ENCODE results near the gene TNRC6C. TPM values are rescaled to one million over a fixed set of nuclear protein-coding genes. Genes with fewer than 3 reads are reported as not detected.
A peak's percentile ranks its signal among the peaks of the same experiment; 100 is the strongest.
"Not testable (repeated sequence)": the region's sequence is repeated elsewhere in the genome, so short reads cannot be mapped to it uniquely, and the experiment has no call there.

Gene TNRC6C
- polyA plus RNA-seq, 4 donors, result 12.7 to 16.2 (median 13.7) TPM

- DNase-seq (ENCODE audit: low read depth in 4 of 4, low spot score in 3 of 4), result no peak
These were observed 3.2 kb downstream of the TNRC6C start for GRCh38 chr17:77961741-77962140.

- no peak for DNase-seq (ENCODE audit: low read depth in 4 of 4, low spot score in 3 of 4)
These were observed 3.8 kb downstream of the TNRC6C start for GRCh38 chr17:77962348-77962747.

DNA sequence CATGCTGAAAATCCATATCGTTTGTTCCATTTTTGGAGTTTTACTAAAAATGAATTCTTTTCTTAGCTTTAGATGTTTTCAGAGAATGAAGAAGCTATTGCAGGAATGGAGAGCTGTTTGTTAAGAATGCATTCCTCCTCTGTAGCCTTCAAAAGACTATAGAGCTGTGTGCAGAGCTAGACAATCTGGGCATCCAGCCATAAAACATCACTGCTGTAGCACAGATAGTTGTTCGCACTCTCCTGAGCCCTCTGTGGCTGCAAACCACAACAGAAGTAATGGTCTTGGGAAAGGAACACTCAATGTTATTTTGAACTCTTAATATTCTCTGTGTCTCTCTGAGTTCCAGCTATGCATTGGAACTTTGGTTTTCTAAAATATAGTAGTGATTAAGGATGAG is 4.9 kb downstream of the TNRC6C start:
- DNase-seq (ENCODE audit: low read depth in 4 of 4, low spot score in 3 of 4), result peak in 3 of 4 donors; percentile 31 to 43 (median 40)

DNA sequence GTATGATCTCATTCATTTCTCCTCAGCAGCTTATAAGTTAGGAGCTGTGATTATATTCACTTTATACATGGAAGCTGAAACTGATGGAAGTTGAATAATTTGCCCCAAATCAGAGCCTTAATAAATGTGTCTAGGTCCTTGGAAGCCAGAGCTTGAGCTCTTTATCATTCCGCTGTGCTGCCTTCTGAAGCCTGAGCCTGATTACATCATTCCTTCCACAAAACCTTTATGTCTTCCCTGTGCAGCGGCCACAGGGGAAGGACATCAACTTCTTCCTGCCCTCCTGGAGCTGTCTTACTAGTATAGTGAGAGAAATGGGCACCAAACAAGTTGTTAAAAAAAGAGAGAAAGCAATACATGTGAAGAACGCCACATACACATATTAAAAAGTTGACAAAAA is 6.8 kb downstream of the TNRC6C start:
- DNase-seq (ENCODE audit: low read depth in 4 of 4, low spot score in 3 of 4), result no peak

DNA sequence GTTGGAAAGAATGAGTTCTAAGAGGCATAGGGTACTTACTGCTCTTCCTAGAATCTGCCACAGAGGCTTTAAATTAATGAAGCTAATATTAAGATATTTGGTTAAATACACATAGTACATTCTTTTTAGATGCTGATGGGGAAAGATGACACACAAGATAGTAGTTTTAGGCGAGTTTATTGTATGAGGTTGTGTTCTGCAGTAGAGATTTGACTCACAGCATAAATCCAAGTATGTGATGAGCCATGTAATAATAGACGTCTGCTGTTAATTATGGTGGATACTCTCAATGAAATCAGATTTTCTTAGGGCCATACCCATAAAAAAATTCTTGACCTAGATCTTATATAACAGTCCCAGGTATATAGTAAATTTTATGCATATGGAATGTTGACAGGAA is 8.0 kb downstream of the TNRC6C start:
- DNase-seq (ENCODE audit: low read depth in 4 of 4, low spot score in 3 of 4), result no peak

- DNase-seq (ENCODE audit: low read depth in 4 of 4, low spot score in 3 of 4), result no peak
These were observed 10.3 kb downstream of the TNRC6C start for GRCh38 chr17:77968788-77969187.

- DNase-seq (ENCODE audit: low read depth in 4 of 4, low spot score in 3 of 4), result not testable (repeated sequence)
These were observed 13.8 kb downstream of the TNRC6C start for GRCh38 chr17:77972271-77972670.

DNA sequence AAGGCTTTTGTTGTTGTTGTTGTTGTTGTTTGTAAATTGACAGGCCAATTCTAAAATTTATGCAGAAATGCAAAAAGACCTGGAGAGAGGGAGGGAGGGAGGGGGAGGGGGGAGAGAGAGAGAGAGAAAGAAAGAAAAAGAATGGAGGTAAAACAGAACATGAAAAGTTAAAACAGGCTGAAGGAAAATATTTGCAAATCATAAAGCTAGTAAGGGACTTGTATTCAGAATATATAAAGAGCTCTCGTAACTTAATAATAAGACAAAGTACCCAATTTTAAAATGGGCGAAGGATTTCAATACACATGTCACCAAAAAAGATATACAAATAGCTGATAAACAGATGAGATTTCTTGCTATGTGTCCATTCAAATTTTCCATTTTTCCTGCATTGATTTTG is 15.4 kb downstream of the TNRC6C start:
- no peak for DNase-seq (ENCODE audit: low read depth in 4 of 4, low spot score in 3 of 4)

GRCh38 chr17:77974396-77974795 is 15.9 kb downstream of the TNRC6C start:
- DNase-seq (ENCODE audit: low read depth in 4 of 4, low spot score in 3 of 4), result no peak

GRCh38 chr17:77982430-77982829 is 23.9 kb downstream of the TNRC6C start:
- DNase-seq (ENCODE audit: low read depth in 4 of 4, low spot score in 3 of 4), result not testable (repeated sequence)

DNA sequence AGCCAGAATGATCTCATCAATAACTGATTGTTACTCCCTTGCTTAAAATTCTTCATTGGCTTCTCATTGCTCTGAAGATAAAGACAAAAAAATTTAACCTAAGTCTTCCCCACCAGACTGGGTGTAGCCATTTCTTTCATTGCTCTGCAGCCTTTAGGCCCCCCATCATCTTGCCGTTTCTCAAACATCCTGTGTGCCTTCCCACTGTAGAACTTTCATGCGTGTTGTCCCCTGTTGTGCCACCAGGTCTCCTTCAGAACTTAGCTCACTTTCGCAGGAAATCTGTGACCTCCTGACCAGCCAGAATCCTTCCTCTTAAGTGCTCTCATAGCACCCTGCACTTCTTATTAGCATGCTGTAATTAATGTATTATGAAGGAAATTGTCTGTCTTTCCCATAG is 31.8 kb downstream of the TNRC6C start:
- no peak for DNase-seq (ENCODE audit: low read depth in 4 of 4, low spot score in 3 of 4)

GRCh38 chr17:77993735-77994134 is 35.2 kb downstream of the TNRC6C start:
- not testable (repeated sequence) for DNase-seq (ENCODE audit: low read depth in 4 of 4, low spot score in 3 of 4)

DNA sequence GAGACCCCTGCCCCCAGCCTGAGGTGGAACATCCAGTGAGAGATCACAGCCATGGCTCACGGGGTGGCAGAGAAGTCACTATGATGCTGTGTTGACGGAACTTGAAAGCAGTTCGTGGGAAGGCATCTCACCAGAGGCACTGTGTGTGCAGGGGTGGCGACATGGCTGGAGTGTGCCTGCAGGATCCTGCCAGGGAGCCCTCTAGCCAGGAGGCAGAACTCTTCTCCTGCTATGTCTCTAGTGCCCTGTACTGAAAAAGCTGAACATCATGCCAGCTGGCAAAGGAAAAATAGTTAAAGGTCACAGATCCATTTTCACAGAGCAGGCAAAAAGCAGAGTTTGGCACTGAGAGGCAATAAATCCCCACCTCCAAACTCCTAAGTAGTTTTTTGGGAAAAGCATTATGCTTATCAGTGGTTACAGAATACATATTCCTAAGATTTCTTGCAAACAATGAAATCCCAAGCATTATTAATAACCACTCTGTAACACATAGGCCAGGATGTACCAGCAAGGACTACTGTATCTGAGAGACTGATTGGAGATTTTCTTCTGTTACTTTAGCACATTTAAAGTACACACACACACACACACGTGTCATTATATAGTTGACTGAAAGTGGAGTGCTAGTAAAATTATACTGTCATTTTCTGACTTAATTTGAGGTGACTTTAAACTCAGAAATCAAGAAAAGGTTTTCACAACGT is 36.8 kb downstream of the TNRC6C start:
- DNase-seq (ENCODE audit: low read depth in 4 of 4, low spot score in 3 of 4), result no peak

DNA sequence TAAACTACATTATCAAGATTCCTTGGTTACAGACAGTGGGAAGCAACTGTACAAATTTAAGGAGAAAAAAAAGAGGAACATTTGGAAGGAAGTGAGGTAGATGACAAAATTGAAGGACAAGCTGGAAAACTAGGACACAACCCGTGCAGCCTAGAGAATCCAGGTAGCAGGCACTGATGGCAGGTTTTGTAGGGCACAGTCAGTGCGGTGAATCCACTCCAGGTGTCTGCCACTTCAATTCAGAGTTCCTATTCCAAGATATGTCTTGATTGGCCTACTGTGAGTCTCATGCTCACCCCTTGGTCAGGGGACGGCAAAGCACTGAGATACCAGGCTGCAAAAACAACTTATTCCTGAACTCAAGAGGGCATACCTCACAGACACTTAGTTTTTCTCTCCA is 37.8 kb downstream of the TNRC6C start:
- DNase-seq (ENCODE audit: low read depth in 4 of 4, low spot score in 3 of 4), result no peak

DNA sequence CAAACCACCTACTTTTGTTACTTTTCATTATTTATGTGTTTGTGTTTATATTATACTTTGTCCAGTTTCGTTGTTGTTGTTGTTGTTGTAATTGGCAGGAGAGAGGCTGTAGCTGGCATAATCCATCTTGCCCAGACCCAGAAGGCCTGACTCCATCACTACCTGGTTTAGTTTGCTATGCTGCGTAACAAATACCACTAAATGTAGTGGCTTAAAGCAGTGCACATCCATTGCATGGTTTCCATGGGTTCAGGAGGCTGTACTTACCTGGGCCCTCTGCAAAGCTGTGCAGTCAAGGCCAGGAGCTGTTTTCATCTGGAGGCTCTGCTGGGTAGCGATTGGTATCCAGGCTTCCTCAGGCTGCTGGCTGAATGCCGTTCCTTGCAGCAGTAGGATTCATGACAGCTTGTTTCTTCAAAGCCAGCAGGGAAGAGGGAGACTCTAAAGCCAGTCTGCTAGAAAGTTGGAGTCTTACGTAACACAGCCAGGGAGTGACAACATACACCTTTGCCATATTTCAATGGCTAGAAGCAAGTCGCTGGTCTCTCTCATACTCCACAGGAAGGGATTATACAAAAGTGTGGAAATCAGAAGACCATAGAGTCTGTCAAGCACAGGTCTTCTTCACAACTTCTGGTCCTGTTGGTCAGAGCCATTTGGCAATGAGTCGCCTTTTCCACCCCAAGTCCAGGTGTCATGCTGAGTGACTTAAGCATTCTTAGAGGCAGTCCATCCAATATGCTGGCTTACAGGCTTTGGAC is 41.1 kb downstream of the TNRC6C start:
- no peak for DNase-seq (ENCODE audit: low read depth in 4 of 4, low spot score in 3 of 4)

- DNase-seq (ENCODE audit: low read depth in 4 of 4, low spot score in 3 of 4), result no peak
These were observed 41.8 kb downstream of the TNRC6C start for GRCh38 chr17:78000341-78000740.

DNA sequence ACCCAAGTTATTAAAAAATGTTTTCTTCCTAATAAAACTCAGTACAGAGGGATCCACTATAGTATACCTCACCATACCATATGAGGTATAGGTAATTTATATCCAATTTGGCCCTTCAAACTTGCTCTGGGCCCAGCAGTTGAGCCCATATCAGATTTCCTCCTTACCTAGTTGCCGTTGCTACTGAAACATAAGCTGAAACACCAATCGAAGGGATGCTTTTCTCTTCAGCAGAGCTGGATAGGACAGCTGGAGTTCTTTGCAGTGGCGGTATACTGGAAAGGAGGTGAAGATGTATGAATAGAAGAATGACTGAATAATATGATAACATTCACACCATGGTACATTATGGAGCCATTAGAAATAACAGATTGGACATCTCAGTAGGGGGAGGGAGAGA is 42.7 kb downstream of the TNRC6C start:
- no peak for DNase-seq (ENCODE audit: low read depth in 4 of 4, low spot score in 3 of 4)

DNA sequence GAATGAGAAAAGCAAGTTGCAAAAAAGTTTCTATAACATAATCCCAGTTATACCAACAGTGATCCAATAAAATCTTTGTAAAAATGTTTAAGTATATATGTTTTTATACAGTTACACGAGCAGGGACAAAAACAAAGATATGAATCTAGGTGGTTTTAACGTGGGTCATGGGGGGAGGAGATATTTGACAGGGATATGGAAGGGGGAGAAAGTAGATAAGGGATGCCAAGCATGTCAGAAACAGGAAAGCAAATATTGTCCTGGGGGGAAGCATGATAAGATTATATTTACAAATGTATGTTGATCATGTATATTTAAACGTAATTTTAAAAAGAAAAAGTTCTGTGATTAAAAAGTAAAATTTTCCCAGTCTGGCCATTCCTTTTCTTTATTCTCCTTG is 43.1 kb downstream of the TNRC6C start:
- no peak for DNase-seq (ENCODE audit: low read depth in 4 of 4, low spot score in 3 of 4)

- no peak for DNase-seq (ENCODE audit: low read depth in 4 of 4, low spot score in 3 of 4)
These were observed 43.7 kb downstream of the TNRC6C start for GRCh38 chr17:78002166-78002565.

DNA sequence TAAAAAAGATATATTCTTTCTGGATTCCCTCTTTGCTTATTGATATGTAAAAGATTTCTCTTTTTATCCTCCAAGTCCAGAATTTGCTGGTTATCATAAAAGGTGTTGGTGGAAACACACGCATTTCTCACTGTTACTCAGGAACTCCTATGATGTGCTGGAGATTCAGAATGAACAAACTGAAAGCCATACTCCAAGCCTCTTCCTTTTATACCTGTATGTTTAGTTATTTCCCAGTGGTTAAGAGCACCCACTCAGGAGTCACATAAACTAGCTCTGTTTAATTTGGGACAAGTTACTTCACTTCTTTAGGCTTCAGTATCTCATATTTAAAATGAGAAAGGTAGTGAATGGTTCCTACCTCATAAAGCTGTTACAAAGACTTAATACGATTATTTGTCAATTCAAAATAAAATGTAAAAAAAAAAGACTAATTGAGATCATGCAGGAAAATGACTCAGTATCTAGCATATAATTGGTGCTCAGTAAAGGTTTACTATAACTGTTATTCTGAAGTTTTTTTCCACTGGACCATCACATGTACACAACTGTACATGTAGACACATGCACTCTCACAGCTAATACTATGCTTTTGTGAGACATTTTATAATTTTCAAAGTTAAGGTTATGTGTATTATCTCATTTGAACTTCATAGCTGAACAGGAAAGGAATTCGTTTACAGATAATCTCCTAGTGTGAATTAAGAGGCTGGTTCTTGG is 47.1 kb downstream of the TNRC6C start:
- DNase-seq (ENCODE audit: low read depth in 4 of 4, low spot score in 3 of 4), result no peak

DNA sequence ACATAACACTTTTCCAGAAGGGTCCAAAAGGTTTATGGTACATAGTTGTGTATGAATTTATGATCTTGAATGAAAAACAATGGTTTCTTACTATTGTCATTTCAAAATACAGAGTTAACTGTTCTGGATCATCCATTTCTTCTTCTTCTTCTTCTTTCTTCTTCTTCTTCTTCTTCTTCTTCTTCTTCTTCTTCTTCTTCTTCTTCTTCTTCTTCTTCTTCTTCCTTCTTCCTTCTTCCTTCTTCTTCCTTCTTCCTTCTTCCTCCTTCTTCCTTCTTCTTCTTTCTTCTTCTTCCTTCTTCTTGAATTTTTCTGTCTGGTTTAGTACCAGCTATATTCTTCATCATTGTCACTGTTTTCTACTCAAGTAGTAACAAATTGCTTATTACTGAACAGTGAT is 47.8 kb downstream of the TNRC6C start:
- no peak for DNase-seq (ENCODE audit: low read depth in 4 of 4, low spot score in 3 of 4)

DNA sequence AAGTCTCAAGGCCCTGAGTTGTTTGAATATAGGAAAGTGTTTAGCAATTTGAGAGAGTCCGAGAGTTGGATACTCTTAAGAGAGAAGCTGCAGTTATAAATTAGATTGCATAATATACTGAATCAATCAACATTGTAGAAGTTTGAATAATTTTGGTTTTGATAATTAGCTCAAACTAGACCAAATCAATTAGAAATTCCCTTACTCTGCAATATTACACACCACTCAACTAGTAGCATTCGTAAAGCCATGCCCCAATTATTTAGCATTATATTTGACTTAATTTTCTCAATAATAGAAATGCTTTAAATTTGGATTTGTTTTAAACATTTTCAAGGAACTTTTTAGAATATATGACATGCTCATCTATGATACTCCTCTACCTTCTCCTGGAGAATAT is 49.1 kb downstream of the TNRC6C start:
- no peak for DNase-seq (ENCODE audit: low read depth in 4 of 4, low spot score in 3 of 4)
